CD4-positive, alpha-beta T cell treated with Interleukin-1 beta for 1 hour (primary cell): ENCODE measurements around the gene LDHAL6B.

Experiments
- DNase-seq, 2 donors: peaks; one replicate each; pipeline ENCODE4 v3.0.0-alpha.2; 2020 to 2022

The LDHAL6B gene

DNA sequence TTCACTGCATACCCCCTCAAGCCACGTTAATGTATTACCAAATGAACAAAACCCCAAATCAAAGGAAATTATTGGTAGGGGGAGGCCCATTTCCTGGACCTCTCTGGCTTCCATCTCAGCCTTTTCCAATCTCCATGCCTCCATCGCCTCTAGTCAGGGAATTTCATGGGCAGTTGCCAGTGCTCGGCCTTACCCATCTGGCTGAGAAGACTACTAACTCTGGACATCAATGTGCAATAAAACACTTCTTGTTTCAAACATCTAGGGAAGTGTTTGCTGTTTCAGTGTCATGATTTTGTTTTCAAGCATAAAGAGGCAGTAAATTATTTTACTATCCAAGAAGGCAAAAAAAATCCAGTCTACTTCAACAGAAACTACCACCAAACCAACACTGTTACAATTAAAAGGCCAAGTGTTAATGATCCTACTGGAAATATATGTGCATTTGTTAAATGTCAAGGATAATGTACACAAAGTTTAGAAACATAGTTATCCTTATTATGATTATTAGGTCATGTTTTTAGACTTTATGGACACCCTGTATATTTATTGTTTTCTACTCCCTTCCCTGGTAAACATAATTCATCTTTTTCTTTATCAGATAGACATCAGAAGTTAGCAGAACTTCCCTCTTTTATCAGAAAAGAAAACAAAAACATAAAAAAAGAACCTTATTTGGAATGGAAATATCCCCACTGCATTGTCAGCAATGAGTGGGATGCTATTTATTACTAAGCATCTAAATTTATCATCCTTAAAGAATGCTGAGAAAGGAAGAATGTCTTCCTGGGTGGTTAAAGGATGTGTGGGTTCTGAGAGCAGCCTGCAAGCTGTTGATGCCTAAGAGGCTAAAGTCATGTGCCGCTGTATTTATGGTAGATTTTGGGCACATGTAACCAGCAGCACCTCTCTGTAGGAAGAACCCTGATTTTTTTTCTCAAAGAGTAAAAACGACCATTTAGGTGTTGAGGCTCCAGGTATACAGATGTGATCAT, 15.2 kb downstream of the LDHAL6B start:
- DNase-seq = no peak

DNA sequence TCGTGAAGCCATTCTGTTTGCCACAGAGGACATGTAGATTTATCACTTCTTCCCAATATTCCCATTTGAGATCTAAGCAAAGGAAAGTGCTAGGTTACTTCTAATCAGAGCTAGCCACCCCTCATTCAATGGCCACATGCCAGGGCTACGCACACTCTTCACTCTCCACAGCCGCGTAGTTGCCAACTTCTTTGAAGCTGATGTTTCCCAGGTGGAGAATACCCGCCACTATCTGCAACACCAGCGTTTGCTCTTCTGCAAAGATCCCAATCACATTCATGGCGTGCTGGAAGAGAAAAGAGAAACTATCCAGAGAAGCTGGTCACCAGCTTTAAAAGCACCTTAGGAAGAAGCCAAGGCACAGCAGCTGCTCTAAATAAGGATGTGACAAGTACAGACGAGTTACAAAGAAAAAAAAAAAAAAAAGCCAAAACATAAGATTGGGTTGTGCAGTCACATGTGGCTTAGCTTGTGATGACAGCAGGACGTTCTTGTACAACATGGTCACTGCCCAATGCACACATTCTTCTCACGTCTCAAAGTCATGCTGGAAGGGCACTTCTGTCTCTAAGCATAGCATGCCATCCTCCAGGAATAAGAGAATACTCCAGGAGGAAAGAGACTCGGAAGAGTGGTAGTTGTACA, 16.4 kb downstream of the LDHAL6B start:
- DNase-seq = no peak

DNA sequence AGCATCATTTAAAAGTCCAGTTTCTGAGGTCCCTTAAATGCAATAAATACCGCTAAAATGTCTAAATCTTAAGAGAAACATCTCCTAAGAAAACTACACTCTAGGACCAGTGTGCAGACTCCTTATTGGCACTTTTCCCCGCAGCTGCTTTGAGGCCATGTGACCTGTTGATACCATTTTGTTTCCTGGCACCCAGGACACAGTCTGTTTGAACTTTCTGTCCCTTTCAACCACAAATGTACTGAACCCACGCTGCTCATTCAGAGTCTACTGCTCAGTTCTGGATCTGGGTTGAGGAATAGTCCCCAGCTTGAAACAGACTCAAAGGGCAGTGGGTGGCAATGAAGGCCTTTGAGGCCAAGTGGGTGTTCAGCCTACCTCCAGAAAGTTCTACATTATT, 17.1 kb downstream of the LDHAL6B start:
- DNase-seq = no peak

DNA sequence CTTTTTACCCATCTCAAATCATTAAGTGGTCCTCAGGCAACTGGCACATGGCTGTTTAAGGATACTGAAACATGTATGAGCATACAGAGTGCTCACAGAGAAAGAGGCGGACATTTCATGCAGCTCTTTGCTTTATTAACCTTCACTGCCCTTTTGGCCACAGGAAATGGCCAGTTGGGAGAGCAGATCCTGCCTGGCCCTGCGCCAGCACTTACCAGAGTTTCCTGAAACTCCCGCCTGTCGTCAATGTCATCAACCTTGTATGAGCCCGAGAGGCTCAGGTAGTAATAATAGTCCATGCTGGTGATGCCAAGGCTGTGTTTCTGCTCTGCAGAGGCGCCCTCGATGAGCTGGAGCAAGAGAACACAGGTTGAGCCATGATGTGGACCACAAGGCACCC, 17.8 kb downstream of the LDHAL6B start:
- DNase-seq = no peak

DNA sequence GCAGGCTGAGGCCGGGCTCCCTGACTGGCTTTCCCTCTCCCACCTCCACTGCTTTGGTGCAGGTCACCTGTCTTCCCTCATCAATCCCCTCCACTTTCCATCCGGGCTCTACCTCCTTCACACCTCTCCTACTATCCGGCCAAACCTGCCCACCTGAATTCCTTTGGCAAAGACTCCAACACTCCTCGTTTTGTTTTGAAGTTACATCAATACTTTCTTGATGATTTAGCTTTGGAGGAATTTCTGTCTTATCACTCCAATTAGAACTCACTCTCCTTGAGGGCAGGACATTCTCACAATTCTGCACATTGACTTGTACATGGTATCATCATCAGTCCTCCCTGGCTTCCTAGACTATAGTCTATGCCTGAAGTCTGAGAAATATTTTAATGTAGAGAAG, 20.4 kb downstream of the LDHAL6B start:
- no peak for DNase-seq

DNA sequence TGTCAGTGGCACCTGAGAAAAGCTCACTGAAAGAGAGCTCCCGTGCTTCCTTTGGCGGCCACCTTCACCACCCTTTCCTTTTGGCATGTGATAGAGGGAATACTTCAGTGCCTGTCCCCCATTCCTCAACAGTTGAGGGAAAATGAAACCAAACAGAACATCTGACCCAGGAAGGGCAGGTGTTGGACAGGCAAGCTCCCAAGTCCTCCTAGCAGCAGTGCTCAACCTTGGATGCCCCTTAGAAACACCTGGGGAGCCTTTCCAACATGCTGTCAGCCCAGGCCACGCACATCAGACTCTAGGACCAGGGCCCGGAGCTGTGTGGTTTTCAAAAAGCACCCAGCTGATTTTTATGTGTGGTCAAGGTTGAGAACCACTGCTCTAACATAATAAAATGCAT, 22.4 kb downstream of the LDHAL6B start:
- no peak for DNase-seq

DNA sequence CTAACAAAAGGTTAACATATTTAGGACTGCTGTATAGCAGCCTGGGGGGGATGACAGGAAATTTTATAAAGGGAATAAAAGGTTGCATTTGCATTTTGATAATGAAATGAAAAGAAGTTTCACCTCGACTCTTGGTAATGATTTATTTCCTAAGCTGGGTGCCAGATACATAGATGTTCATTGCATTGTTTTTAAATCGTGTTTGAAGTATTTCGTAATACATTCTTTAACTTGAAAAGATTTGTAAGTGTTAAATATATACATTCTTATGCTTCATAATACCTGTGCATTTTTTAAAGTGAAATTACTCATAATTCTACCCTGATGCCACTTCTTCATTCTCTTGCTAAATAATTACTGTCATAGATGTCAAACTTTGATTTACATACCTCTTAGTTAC, 22.8 kb downstream of the LDHAL6B start:
- DNase-seq = no peak

DNA sequence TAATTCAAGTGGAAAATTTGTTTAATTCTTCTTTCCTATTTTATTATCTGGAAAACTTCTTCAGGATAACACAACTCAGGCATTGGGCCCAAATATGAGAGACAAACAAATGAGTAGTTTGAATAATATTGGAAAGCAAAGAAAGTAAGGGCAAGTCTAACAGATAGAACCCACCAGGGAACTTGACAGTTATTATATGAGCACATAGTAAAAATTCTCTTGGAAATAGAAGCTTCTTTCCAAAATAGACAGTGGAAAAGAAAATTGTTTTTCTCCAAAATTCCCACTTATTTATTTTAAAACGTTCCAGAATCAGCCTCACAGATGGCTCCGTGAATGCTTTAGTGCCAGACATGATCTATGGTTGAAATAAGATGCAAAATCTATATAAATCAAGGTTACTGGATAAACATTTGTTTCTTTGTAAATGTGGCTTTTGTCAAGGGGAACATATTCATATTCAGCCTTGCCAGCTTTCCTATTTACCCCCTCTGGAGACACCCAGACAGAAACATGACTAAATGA, 23.9 kb downstream of the LDHAL6B start:
- DNase-seq = no peak

DNA sequence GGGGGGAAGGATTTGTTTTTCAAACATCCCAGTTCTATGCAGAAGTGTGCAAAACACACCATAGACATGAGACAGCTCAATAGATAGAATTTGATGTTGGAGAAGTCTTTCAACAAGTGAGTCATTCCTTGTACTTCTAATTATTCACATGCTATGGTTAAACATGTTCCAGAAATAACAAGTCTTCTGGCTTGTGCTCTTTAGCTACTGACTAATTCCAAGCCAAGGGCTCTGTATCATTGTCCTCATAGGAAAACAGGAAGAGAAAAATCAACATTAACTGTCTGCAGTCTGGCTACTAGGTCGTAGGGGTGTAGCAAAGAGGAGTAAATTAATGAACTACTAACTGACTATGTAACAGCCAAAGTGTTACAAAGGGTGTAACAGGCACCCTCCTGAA, 25.8 kb downstream of the LDHAL6B start:
- DNase-seq = no peak

DNA sequence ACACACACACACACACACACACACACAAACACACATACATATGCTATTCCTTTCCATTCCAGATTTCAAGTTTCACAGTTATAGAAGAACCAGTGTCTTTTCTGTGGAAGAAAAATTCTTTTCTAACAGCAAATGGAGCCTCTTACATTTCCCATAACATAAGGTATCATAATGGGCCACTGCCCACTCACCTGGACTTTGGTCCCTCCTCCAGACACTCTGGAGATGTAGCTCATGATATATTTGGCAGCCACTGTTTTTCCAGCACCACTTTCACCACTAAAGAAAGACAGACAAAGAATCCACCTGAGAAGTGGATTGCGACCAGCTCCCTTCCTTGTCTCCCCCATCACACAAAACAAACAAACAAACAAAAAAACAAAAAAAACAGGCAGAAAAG, 29.8 kb downstream of the LDHAL6B start:
- no peak for DNase-seq

DNA sequence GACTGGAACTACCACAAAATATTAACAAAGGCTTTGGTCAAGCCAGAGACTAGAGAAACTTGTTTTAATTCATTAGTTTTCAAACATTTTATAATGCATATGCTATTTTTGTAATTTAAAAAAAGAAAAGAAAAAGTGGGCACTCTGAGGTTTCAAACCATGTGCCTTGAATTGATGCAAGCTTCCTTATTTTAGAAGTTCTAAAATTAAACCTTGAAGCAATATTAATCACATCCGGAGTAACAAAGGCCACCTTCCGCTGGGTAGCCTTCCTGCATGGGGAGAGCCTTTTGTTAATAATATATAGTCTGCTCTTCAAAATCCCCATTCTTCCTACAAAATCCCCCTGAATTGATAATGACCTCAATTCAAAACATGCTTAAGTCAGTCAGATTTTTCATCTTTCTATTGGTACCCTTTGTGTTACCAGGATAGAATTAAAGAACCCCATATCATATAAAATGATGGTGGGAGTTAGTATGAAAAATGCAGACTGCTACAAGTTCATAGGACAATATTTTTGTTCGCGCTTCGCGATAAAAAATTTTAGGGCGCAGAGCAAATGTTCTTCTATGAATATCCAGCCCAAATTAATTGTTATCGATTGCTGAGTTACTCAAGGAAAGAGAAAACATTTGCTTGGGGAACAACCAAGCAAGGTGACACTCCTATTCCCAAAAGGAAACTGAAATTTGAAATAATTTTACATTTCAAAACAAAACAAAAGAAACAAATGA, 30.6 kb downstream of the LDHAL6B start:
- DNase-seq = peak in 1 of 2 donors; percentile 9

DNA sequence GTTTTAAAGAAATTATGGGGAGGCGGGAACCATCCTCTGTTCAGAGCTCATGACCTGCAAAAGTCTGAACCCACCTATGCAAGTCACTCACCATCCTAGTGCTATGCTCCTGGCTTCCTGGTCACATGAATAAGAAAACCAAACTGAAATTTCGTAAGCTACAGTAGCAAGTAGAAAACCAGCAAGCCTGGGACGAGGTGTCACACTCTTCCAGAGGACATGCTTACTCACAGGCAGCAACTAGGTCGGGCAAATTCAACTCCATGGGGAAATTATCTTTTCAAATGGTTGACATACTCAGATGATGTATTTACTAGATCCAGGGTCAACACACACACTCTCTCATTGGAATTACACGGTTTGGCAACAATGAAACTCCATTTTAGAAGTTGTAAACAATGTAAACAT, 31.3 kb downstream of the LDHAL6B start:
- DNase-seq = no peak

DNA sequence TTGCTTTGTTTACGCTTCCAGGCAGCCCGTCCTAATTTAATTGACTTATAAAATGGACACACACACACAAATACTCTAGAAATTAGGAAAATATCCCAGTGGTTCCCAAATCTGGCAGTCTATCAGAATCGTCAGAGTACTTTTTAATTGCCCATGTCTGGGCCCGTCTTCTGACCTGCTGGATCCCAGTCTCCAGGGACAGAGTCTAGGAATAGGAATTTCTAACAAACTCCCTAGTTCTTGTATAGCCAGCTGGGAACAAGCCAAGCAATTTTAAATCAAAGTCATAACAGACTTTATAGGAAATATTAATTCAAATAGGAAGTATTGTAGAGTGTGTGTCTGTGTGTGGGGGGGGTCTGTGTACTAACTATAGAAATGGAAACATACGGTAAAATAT, 33.4 kb downstream of the LDHAL6B start:
- DNase-seq = no peak

DNA sequence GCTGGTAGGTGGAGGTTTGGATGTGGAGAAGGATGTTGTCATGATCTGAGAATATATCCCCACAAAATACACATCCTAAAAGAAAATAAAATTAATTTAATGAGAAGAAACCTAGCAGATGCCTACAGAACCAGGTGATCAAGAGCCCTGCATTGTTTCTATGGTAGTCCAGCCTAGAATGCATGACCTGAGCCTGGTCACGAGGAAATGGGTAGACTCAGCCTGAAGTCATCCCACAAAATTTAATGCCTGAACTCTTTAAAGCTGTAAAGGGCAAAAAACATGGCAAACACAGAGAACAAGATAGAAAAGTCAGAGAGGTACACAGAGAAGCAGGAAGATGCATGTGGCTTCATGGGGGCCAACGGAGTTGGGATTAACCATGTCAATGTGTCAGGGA, 36.0 kb downstream of the LDHAL6B start:
- no peak for DNase-seq

DNA sequence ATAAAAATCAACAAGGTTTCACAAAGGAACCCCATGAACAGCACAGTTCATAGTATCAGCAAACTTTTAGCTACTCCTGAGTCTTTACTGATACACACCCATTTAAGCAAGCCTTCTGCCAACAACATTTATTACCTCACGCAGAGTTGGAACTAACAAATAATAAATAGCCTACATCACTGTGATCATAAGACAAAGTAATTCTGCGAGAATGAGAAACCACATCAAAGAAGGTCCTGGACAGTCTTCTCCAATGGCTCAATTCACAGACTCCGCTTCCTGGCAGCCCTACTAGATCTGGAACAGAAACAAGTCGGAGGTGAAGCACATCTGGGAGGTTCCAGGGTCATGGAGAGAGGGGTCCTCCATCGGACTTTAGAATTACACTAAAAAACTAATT, 37.0 kb downstream of the LDHAL6B start:
- DNase-seq = no peak

DNA sequence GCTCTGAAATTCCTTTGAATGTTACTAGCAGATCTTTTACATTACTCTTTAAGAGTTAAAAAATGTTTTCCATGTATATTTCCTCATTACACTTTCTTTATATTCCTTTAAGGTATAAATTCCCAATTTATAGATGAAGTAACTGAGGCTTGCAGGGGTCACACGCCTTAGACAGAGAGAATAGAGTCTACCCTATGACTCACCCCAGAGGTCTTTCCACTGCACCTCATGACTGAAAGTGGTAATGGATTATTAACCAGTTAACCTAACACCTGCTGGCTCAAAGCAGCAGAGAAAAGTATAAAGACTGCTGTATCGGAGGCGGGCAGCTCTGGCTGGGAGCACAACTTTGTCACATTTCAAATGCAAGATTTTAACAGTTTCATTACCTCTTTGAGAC, 37.7 kb downstream of the LDHAL6B start:
- DNase-seq = no peak

DNA sequence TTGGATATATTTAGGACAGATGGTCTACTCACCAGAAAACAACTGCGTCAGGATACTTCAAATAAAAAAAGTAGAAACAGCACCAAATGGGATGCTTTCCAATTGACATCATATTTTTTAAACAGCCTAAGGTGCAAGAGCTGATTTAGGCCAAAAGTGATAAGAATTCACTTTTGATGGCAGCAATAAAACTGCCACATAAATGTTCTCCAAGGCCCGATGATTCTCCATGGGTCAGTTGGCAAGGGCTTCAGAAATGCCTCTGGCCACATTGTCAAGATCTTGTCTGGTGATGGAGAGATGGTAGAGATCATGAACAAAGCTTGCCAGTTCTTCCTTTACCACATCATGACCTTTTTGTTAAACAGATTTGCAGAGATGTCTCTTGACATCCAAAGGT, 38.9 kb downstream of the LDHAL6B start:
- no peak for DNase-seq

DNA sequence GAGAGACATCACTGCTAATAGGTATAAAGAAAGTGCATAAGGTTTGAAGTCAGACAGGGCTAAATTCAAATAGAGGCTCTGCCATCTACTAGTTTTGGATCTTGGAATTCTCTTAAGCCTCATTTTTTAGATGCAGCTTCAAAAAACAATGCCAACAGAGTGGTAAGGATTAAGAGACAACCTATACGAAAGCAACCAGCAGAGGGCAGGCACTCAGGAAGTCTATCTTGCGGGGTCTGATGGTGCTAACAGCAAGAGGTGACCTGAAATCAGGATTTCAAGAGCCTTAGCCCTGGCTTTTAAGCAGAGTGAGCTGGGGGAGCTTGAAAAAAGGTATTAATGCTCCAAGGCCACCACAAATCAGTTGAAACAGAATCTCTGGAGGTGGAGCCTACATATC, 40.7 kb downstream of the LDHAL6B start:
- DNase-seq = peak; percentile 47 to 60

DNA sequence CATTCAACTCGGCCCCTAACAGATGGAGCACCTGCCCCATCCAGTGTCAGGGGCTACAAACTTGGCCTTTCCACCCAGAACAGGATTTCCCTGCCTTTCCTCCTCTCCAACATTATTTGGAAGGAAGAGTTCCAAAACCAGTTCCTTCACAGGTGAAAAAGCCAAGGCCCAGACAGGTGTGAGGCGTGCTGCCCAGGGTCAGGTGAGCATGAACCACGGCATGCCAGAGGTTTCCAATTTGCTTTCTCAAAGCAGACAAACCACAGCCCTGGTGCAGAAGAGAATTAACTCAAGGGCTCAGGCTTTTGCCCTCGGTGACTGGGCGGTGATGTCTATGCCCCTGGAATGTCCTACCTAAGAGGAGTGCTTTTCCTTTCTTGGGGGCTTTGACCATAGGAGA, 43.2 kb downstream of the LDHAL6B start:
- DNase-seq = no peak

DNA sequence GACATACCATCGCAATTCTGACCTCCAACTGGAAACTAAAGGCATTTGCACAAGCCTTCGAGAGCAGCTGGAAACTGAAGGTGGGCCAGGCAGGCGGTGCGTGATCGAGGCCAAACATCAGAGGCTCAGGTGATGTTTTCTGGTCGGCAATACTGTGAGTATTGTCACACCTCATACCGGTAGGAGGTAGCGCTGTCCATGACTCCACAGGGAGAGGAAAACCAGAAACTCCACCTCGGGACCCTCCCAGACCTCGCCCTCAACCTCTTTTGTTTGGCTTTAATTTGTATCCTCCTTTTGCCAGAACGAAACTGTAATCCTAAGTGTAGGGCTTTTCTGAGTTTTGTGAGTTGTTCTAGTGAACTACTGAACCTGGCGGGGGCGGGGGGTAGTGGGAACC, 43.6 kb downstream of the LDHAL6B start:
- DNase-seq = no peak

DNA sequence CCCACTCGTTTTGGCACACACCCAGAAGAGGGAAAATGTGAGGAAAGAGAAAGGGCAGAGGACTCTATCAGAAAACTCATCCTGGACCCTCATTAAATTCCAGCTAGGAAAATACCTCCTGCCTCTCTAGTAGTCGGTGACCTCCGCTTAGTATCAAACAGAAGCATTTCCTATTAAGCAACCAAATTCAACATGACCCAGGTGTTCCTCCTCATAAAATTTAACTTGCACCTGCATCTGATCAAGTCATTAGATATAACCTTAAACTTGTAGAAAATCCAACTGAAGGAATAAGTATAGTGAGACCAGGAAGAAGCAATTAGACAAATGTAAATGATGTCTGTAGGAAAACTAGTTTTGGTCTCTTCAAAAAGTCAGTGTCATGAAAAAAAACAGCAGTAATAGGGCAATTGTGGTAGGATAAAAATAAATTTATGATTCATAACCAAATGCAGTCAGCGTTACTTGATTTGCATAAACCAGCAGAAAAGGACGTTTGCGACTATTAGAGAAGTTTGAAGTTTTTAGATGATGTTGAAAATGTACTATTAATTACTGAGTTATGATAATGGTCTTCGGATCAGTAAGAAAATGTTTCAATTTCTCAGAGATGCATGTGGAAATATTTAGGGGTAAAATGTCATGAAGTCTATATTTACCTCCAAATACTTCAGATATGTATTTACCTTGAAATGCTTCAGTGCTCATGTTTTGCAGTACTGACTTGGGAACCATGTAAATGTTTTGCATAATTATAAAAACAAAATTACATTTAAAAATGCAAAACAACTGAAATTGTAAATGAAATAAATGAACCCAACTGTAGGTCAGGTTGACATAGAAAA, 44.6 kb downstream of the LDHAL6B start:
- no peak for DNase-seq

DNA sequence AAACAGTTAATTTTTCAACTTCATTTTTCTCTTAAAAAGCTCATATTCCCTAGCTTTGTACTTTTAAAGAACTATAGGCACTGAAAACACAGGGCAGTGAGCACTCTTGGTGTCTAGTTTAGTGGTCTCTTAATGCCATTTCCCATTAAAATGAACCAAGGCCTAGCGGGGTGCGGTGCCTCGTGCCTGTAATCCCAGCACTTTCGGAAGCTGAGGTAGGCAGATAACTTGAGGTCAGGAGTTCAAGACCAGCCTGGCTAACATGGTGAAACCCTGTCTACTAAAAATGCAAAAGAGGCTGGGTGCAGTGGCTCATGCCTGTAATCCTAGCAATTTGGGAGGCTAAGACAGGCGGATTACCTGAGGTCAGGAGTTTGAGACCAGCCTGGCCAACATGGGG, 45.5 kb downstream of the LDHAL6B start:
- no peak for DNase-seq
